Measurements from ENCODE around the gene CNTRL.

The CNTRL gene

DNA sequence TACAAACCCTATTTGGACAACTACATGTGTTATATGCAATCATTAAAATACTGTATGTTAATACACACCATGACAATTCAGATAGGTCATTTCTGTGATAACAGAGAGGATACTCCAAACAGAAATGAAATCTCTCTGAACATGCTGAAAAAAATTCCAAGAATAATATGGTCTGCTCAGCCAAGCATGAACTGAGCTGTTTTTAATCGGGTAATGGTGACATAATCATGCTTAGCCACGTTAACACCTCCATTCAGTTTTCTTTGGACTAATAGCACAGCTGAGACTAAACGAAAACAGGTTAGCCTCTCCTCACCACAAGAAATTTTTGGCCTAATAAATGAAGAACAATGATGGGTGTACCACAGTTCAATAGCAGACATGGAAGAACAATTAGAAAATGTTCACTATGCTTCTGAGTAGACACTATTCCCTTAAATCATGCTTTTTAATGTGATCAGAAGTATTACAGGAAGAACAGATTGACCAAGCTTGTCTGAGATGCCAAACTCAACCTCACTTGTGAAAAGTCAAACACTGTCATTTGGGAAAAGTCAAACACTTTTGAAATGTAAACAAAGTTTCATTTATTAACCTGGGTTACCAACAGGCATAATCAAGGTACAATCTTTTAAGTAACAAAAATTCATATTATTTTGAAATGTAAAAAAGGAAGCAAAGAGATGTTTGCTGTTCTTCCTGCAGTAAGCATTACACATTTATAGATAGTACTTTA lies 107.5 kb downstream of the CNTRL start:
- in situ Hi-C loops (cut with MboI; ENCODE audit: low pct_unique_long_range_greater_than_20kb, low sequenced_read_pairs, unreplicated experiment) = no loop called here
- no peak for DNase-seq (ENCODE audit: low spot score)
- TF ChIP-seq, protein P1, sequence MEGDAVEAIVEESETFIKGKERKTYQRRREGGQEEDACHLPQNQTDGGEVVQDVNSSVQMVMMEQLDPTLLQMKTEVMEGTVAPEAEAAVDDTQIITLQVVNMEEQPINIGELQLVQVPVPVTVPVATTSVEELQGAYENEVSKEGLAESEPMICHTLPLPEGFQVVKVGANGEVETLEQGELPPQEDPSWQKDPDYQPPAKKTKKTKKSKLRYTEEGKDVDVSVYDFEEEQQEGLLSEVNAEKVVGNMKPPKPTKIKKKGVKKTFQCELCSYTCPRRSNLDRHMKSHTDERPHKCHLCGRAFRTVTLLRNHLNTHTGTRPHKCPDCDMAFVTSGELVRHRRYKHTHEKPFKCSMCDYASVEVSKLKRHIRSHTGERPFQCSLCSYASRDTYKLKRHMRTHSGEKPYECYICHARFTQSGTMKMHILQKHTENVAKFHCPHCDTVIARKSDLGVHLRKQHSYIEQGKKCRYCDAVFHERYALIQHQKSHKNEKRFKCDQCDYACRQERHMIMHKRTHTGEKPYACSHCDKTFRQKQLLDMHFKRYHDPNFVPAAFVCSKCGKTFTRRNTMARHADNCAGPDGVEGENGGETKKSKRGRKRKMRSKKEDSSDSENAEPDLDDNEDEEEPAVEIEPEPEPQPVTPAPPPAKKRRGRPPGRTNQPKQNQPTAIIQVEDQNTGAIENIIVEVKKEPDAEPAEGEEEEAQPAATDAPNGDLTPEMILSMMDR (IDR thresholded peaks at IDR 0.05; ENCODE audit: extremely low read depth, insufficient read depth, missing control alignments) = no peak

DNA sequence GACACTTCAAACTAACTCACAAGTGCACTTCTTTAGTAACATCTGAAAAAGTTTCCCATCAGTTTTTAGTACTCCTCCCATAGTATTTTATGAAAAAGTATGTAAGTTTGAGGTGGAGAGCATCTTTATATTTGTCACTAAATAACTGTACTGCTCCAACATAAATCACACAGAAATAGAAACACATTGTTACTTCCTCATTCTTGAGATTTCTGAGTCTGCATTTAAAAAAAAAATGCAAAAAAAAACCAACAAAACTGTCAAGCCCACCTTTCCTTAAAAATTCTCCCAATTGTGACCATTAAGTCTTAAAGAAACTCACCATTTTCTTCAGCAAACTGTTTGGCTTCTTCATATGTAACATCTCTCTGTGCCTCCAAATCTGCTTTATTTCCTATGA lies 108.2 kb downstream of the CNTRL start:
- in situ Hi-C loops (cut with MboI; ENCODE audit: low pct_unique_long_range_greater_than_20kb, low sequenced_read_pairs, unreplicated experiment) = no loop called here
- DNase-seq (ENCODE audit: low spot score) = no peak
- TF ChIP-seq, protein P1 (IDR thresholded peaks at IDR 0.05; ENCODE audit: extremely low read depth, insufficient read depth, missing control alignments) = no peak

DNA sequence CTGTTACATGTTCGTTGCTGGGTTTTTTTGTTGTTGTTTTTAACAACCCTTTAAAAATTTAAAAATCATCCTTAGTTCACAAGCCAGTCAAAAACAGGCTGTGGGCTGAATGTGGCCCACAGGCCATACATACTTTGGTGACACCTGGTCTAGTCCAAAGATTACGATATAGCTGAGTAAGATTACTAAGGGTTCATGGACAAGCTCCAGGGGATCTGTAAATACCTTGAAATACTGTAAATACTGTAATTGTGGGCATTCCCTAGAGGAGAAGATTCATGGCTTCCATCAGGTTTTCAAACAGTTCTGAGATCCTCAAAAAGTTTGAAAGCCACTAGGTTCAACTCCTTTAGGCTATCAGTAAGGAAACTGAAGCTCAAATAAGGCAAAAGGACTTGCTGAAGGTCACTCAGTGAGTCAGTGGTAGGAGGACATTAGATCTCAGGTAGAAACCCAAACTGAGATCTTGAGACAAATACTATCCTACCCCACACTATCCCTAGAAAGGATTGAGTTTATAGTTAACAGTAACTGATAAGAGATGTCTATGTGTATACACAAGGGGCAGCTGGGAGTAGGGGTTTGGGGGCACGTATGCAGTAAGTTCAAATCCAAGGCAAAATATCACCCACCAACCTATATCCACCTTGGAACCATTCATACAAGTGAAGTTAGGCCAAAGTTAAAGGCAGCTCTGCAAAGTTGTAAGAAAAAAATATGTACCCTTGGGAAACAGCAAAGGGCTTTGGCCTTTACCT lies 109.1 kb downstream of the CNTRL start:
- no peak for DNase-seq (ENCODE audit: low spot score)
- TF ChIP-seq, protein P1 (IDR thresholded peaks at IDR 0.05; ENCODE audit: extremely low read depth, insufficient read depth, missing control alignments) = no peak
- in situ Hi-C loops (cut with MboI; ENCODE audit: low pct_unique_long_range_greater_than_20kb, low sequenced_read_pairs, unreplicated experiment) = no loop called here

DNA sequence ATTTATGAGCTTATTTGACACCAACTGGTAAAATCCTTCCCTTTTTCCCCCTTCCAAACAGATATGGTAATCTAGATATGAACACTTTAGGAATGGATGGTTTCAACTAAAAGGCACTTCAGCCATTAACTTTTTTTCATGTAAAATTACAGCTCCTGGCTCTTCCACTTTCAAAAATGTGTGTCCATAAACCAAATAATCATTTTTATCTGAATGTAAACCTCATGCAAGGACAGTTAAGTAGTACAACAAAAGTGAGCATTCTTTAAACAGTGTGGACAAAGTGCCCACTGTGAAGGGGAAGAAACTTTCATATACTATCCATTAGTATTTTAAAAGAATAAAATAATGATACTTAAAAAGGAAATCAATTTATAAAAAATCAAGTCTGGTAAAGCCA lies 109.7 kb downstream of the CNTRL start:
- no peak for DNase-seq (ENCODE audit: low spot score)
- in situ Hi-C loops (cut with MboI; ENCODE audit: low pct_unique_long_range_greater_than_20kb, low sequenced_read_pairs, unreplicated experiment) = no loop called here
- TF ChIP-seq, protein P1 (IDR thresholded peaks at IDR 0.05; ENCODE audit: extremely low read depth, insufficient read depth, missing control alignments) = no peak

DNA sequence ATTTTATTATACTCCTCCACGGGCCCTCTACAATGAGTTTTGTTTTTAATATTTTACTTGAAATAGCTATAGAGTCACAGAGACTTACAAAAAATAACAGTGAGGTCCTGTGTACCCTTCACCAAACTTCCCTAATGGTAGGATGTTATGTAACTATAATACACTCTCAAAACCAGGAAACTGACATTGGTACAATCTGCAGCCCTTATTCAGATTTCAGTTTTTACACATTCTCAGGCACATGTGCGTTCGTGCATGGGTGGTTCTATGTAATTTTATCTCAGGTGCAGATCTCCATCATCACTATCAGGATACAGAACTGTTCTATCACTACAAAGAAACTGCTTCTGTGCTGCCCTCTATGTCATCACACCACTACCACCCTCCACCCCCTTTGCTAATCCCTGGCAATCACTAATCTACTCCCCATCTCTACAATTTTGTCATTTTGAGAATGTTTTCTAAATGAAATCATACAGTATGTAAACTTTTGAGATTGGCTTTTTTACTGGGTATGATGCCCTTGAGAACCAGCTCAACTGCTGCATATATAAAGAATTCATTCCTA lies 110.5 kb downstream of the CNTRL start:
- TF ChIP-seq, protein P1 (IDR thresholded peaks at IDR 0.05; ENCODE audit: extremely low read depth, insufficient read depth, missing control alignments) = no peak
- in situ Hi-C loops (cut with MboI; ENCODE audit: low pct_unique_long_range_greater_than_20kb, low sequenced_read_pairs, unreplicated experiment) = no loop called here
- no peak for DNase-seq (ENCODE audit: low spot score)

DNA sequence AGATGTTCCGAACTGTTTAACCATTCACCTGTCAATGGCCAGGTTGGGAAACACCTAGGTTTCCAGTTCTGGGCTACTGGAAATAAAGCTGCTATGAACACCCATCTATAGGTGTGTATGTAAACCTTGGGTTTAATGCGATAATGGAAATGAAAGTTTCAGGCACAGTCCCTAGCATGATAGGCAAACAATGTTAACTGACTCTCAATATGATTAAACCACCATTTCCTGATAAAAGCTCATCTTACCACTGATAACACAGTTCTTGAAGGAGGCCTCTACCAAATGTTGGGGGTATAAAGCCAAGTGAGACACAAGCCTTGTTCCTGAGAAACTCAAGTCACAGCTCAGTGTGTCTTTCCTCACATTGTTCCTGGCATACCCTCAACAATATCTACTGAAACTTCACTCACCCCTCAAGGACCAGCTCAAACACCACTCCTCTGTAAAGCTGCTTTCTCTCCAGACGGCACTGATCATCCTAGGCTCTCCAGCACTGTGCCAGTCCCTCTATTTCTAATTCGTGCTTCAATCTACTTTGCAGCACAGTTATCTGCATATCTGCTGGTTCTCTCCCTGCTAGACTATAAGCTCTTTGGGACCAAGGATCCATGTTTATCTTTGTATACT lies 111.1 kb downstream of the CNTRL start:
- no peak for DNase-seq (ENCODE audit: low spot score)
- in situ Hi-C loops (cut with MboI; ENCODE audit: low pct_unique_long_range_greater_than_20kb, low sequenced_read_pairs, unreplicated experiment) = no loop called here
- TF ChIP-seq, protein P1 (IDR thresholded peaks at IDR 0.05; ENCODE audit: extremely low read depth, insufficient read depth, missing control alignments) = no peak
